Left cardiac atrium (tissue), 4 donors: ENCODE data around the gene DPP6. TPM values are rescaled to one million over a fixed set of nuclear protein-coding genes. Genes with fewer than 3 reads are reported as not detected.

ENCODE experiments used
- ATAC-seq, 2 donors: fragments of 200-7000 bp; cut with Tn5 transposase; one replicate each; pipeline ENCODE4 v1.9.1; 2020; ENCODE audit warnings: mild to moderate bottlenecking in 2 of 2, moderate library complexity in 2 of 2
- DNase-seq: peaks from one replicate; pipeline ENCODE4 v3.0.0-alpha.2; 2020
- intact Hi-C, 2 donors: fragments of 100-400 bp; cut with DNase I; formaldehyde crosslinking; loops; one replicate each; pipeline versions ENCODE4 v1.14.1 to v1.15.1; 2022 to 2023
- total RNA-seq, 2 donors: library from RNA; stranded (reverse); fragmentation: NEBNext Ultra II Directional; extraction: Animal tissue kit (Norgen Biotek cat#: 25700); gene quantifications; one replicate each; pipeline ENCODE4 v1.2.1, GENCODE V29; 2021
- donor health status: DM: no; HTN: yes; CAD: no.
- donor health status: DM: no; HTN: yes; CAD: no; lungs with severe emphysema.
- donor health status: DM: yes; HTN: yes; CAD: no.
- donor health status: Dilated cardiomyopathy.

DPP6 gene
- total RNA-seq, 2 donors from 2014 or later = 0.42 to 0.56 TPM

GRCh38 chr7:154848464-154848863, 796.3 kb downstream of the DPP6 start:
- ATAC-seq (no peak), DNase-seq (no peak)
- intact Hi-C loops = no loop called here

DNA sequence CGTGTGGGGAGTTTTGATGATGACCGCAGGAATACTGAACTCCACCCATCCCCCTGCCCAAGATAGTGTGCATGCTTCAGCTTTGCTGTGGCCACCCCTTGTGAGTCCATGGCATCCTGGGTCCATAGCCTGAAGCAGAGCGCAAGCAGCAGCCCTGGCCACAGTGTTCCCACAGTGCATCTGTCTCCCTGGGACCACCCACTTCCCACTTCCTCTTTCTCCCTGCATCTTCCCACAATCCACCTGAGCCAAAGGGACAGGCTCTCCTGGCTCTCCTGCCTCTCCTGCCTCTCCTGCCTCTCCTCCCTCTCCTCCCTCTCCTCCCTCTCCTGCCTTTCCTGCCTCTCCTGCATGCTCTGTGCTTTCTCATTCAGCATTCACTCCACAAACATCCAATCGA, 800.0 kb downstream of the DPP6 start:
- no peak for DNase-seq
- intact Hi-C loops = no loop called here
- no peak for ATAC-seq

DNA sequence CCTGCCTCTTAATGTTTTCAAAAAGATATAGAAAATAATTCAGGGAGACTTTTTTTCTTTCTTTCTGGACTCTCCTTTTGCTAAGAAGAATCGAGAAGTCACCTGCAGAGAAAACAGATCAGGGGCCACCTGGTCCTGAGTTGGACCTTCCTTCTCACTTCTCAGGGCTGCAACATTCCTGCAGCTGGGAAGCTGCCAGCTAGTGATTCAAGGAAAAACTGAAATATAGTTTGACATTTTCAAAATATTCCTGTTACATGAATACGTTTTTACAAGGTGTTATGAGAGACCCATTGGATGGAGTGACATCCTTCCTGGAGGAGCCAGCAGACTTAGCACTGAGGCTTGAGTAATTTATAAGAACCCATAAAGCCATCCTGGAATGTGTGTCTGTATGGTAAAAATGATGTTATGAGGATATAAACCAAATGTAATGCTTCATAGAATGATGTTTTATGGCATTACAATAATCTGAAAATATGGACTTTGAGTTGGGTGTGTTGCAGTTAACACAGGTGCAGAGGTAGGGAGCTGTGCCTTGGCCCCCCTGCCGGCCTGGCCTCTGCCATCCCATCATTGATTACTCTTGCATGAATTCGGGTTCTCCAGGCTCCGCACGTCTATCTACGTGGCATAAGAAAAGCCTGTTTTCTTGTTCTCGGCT, 801.0 kb downstream of the DPP6 start:
- intact Hi-C loops = no loop called here
- DNase-seq (no peak), ATAC-seq (no peak)

GRCh38 chr7:154853727-154854095, 801.5 kb downstream of the DPP6 start:
- intact Hi-C loops = no loop called here
- DNase-seq = no peak

GRCh38 chr7:154854836-154855235, 802.6 kb downstream of the DPP6 start:
- ATAC-seq = no peak
- DNase-seq = no peak
- intact Hi-C loops = no loop called here

More at GRCh38 chr7:154853727-154854095, 801.5 kb downstream of the DPP6 start:
- no peak for ATAC-seq

DNA sequence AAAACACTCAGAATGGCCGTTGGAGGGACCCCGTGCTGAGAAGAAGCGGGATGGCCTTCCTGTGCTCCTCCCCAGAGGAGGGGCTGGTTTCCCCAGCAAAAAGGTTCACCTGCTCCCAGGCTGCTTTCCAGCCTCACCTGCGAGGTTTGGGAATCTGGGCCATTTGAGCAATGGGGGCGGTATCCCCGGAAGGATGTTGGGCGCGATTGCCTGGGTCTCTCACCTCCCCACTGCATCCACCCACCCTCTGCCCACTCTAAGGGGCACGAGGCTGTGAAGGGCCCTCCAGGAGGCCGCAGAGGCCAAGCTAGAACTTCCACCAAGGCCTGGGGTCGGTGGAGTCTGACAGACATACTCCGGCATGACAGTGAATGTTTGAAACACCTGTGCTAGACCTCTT, 803.2 kb downstream of the DPP6 start:
- ATAC-seq = no peak
- intact Hi-C loops = no loop called here
- no peak for DNase-seq

DNA sequence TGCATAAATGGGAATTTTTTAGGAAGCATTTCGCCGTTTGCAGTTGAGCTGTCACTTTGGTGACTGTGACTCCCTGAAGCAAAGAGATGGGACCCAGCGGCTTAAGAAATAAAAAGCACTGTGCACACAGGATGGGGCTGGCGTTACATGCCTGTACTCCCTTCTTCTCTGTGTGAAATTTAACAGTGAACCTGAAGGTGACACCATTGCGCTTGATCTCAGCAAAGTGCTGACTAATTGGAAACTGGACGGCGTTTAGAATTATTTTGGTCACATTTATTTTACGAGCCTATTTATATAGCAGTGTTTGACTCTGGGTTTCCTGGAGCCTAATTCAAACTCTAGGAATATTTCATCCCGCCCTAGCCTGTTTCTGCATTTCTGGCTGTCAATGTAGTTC, 804.5 kb downstream of the DPP6 start:
- ATAC-seq (no peak), DNase-seq (no peak)
- intact Hi-C loops = no loop called here

- no peak for DNase-seq
- intact Hi-C loops = no loop called here
- ATAC-seq = no peak
Observed at GRCh38 chr7:154857240-154857639, 805.0 kb downstream of the DPP6 start.

DNA sequence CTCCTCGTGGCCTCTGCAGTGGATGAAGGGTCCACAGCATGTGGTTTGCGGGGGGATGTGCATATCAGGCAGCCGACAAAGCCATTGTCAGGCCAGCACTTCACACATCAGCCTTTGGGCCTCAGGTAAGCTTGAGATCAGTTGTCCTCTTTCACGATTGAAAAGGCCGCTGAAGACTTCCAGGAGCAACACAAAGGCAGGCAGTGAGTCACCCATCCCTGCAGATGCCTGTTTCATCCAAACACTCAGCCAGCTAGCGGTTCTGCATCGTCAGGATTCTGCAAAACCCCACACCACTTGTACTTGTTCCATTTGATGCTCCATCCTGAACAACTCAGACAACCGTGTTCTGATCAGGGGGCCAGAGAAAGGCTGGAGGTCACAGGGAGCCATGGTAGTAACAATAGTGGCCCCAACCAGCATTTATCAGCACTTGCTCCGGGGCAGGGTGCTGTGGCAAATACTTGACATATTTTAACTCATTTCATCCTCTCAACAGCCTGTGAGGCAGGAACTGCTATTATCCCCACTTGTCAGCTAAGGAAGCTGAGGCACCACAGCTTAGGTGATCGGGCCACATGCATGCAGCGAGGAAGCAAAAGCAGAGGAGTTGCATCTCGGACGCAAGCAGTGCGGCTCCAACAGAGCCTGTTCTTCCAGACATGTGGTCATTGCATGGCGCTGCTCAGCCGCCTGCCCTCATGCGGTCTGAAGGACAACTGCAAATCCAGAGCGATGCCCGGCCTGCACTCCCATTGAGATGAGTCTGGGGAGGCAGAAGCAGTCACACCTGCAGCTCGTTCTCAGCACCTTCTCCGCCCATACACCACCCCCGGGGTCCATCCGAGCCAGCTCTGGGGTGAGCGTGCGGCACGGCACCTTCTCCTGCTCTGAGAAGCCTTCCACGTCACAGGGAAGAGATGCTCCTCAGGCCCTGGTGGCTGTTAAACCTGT, 805.8 kb downstream of the DPP6 start:
- DNase-seq (no peak), ATAC-seq (no peak)
- intact Hi-C loops = no loop called here

GRCh38 chr7:154858836-154859537, 806.8 kb downstream of the DPP6 start:
- DNase-seq (no peak), ATAC-seq (no peak)
- intact Hi-C loops = no loop called here

- intact Hi-C loops = no loop called here
- DNase-seq (no peak), ATAC-seq (no peak)
Observed at GRCh38 chr7:154859747-154860620, 807.8 kb downstream of the DPP6 start.

DNA sequence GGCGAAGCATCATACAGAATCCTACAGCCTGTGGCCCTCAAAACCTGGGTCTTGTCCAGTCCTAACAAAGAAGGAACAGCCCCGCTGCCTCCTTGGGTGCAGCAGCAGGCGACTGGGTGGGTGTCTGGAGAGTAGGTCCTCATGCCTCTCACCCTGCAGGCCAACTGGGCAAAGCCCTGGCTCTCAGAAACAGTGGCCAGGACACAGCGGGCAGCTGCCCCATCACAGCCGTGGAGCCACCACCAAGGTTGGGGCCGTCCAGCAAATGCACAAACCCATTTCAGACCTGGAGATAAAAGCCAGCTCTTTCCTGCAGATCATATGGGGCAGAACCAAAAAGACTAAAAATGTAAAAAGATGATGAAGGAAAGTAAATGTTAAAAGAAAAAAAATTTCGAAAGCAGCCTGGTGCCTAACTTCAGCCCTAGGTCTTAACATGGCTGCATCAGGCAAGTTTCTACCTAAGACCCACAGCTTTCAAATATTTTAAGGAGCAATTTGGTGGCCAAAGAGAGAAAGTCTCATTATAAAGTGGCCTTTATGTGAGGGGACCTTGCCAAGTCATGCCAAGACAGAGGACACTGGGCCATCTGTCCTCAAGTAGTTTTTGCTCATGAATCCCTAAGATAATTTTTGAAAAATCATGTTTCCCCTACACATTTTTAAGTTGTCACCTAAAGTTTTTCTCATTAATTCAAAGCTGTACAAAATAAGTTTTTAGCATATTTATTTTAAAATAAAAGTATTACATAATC, 808.6 kb downstream of the DPP6 start:
- ATAC-seq (no peak), DNase-seq (no peak)
- intact Hi-C loops = no loop called here

GRCh38 chr7:154861589-154861988, 809.4 kb downstream of the DPP6 start:
- DNase-seq (no peak), ATAC-seq (no peak)
- intact Hi-C loops = no loop called here

DNA sequence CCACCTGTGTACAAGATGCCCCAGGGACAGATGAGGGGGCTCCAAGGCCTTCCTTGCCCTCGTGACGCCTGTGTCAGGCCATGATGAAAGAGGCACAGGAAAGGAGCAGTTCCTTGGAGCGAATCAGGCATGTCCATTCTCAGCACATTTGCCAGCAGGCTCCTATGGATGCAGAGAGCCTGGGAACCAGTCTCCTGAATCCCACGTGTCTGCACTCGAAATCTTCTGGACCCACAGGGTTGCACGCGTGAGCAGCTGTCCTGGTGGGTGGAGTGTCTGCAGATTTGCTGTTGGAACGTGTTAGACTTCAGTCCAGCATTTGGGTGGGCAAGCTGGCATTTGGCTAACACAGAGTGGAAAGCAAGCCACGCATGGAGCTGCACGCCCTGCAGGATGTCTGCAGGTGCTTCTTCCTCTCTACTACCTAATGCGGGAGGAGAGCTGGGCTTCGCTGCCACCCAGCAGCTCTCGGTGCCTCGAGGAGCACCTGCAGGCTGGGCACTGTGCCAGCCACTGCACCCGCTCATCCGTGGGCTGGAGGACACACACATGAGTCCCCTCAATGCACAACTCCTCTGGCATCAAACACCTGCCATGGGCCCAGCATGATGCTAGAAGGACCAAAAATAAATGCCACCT, 810.1 kb downstream of the DPP6 start:
- intact Hi-C loops = no loop called here
- ATAC-seq (no peak), DNase-seq (no peak)

GRCh38 chr7:154863766-154864522, 811.7 kb downstream of the DPP6 start:
- ATAC-seq (no peak), DNase-seq (no peak)
- intact Hi-C loops = no loop called here

GRCh38 chr7:154864523-154864891, 812.3 kb downstream of the DPP6 start:
- DNase-seq (no peak), ATAC-seq (no peak)
- intact Hi-C loops = no loop called here

DNA sequence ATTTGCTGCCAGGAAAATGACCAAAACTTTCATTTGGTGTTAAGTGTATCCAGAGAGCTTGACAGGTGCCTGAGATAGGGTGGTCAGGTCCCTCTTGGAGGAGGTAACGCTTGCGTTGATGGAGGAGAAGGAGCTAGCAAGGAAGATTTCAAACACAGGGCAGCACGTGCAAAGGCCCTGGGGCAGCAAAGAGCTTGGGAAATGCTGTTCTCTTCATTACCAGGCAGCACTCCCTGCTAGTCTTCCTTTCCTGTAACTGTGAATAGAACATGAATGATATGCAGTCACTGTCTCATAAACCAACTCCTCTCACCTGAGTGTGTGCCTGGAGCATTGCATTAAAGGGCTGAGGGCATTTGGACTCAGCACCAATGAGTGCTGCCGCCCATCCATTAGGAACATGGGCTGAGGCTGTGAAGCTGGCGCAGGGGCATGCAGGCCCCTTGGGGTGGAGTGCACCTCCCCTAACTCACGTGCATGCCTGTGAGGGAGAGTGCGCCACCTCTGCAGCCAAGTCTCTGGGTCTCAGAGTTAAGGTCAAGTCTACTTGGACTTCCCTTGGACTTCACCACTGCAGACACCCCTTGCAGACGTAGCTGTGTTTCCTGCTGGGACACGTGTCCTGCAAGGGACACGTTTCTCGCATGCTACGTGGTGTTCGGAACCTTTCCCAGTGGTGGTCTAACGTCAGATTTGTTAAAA, 813.9 kb downstream of the DPP6 start:
- intact Hi-C loops = no loop called here
- ATAC-seq (no peak), DNase-seq (no peak)
